B cell (primary cell): ENCODE data around the gene PSMB5.

ENCODE experiments used
- EZH2 ChIP-seq: IDR thresholded peaks from 2 replicates; pipeline ENCODE4 v1.6.1; 2012; ENCODE audit warnings: borderline replicate concordance, low read depth, mild to moderate bottlenecking, moderate library complexity, low read length; ENCODE audit not compliant: insufficient read depth, poor library complexity, severe bottlenecking
- TF ChIP-seq, protein P1 (sequence below): fragments of 200-600 bp; IDR thresholded peaks from one replicate; pipeline ENCODE4 v1.8.0; 2022; ENCODE audit warnings: antibody characterized with exemption, mild to moderate bottlenecking

GRCh38 chr14:23055621-23056144 lies 21.0 kb upstream of the PSMB5 start:
- TF ChIP-seq, protein P1, sequence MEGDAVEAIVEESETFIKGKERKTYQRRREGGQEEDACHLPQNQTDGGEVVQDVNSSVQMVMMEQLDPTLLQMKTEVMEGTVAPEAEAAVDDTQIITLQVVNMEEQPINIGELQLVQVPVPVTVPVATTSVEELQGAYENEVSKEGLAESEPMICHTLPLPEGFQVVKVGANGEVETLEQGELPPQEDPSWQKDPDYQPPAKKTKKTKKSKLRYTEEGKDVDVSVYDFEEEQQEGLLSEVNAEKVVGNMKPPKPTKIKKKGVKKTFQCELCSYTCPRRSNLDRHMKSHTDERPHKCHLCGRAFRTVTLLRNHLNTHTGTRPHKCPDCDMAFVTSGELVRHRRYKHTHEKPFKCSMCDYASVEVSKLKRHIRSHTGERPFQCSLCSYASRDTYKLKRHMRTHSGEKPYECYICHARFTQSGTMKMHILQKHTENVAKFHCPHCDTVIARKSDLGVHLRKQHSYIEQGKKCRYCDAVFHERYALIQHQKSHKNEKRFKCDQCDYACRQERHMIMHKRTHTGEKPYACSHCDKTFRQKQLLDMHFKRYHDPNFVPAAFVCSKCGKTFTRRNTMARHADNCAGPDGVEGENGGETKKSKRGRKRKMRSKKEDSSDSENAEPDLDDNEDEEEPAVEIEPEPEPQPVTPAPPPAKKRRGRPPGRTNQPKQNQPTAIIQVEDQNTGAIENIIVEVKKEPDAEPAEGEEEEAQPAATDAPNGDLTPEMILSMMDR, result no peak
- TF ChIP-seq EZH2, result no peak
